Epithelial cell of proximal tubule (primary cell): ENCODE data around the gene VEGFB. TPM values are rescaled to one million over a fixed set of nuclear protein-coding genes. Genes with fewer than 3 reads are reported as not detected.

Source experiments
- DNase-seq: peaks from one replicate; pipeline ENCODE4 v3.0.0-alpha.2; 2011; ENCODE audit warnings: low read depth
- H3K4me3 ChIP-seq: 2 replicates; pipeline ENCODE4 v1.5.1; 2011; ENCODE audit warnings: low read depth, mild to moderate bottlenecking, low read length
- CTCF ChIP-seq: conservative IDR thresholded peaks from 2 replicates; pipeline ENCODE4 v1.5.1; 2012; ENCODE audit warnings: low read depth, mild to moderate bottlenecking, low read length
- total RNA-seq: library from RNA; depleted of rRNA; stranded (reverse); fragments of >200 nt; gene quantifications from 2 replicates; pipeline ENCODE4 v1.2.3, GENCODE V29; 2015

The VEGFB gene
- total RNA-seq, 1 donor from 2014 or later: 15.6 TPM

- DNase-seq: no peak
- H3K4me3 ChIP-seq: no peak overlapping the region
- no peak for TF ChIP-seq CTCF
Observed at GRCh38 chr11:64262271-64263002, 28.1 kb downstream of the VEGFB start.

GRCh38 chr11:64263021-64263946 lies 28.9 kb downstream of the VEGFB start:
- DNase-seq: no peak

GRCh38 chr11:64263947-64264317 lies 29.5 kb downstream of the VEGFB start:
- TF ChIP-seq CTCF: no peak
- DNase-seq: no peak
- no peak overlapping the region for H3K4me3 ChIP-seq

More at GRCh38 chr11:64263021-64263946, 28.9 kb downstream of the VEGFB start:
- H3K4me3 ChIP-seq: no peak overlapping the region
- no peak for TF ChIP-seq CTCF

- H3K4me3 ChIP-seq: no peak overlapping the region
- no peak for DNase-seq
- TF ChIP-seq CTCF: no peak
Observed at GRCh38 chr11:64264371-64264852, 30.0 kb downstream of the VEGFB start.

- no peak for TF ChIP-seq CTCF
- H3K4me3 ChIP-seq: no peak overlapping the region
- no peak for DNase-seq
Observed at GRCh38 chr11:64265176-64266160, 31.1 kb downstream of the VEGFB start.

- no peak for TF ChIP-seq CTCF
- DNase-seq: no peak
- H3K4me3 ChIP-seq: no peak overlapping the region
Observed at GRCh38 chr11:64266339-64266738, 32.0 kb downstream of the VEGFB start.
